CD14-positive monocyte (primary cell): ENCODE data around the gene VPS8. TPM values are rescaled to one million over a fixed set of nuclear protein-coding genes. Genes with fewer than 3 reads are reported as not detected.
"Not testable (repeated sequence)": the region's sequence is repeated elsewhere in the genome, so short reads cannot be mapped to it uniquely, and the experiment has no call there.

Experiments
- DNase-seq, 3 donors: peaks; one replicate each; pipeline ENCODE4 v3.0.0-alpha.2; 2011 to 2022
- H2AFZ ChIP-seq: 2 replicates; pipeline ENCODE4 v1.6.0; 2012; ENCODE audit warnings: mild to moderate bottlenecking, low read depth, low read length, inconsistent platforms; ENCODE audit not compliant: insufficient read depth, poor library complexity, severe bottlenecking
- H3K27ac ChIP-seq, 2 donors: 1 replicate in 1 of 2; 2 replicates in 1 of 2; pipeline ENCODE4 v1.5.1; 2012 to 2013; ENCODE audit warnings: low read length in 2 of 2, control low read depth in 1 of 2, inconsistent platforms in 1 of 2, low read depth in 1 of 2, mild to moderate bottlenecking in 1 of 2
- H3K27me3 ChIP-seq, 2 donors: one replicate each; pipeline versions ENCODE4 v1.6.0 to v1.6.1; 2011 to 2013; ENCODE audit warnings: low read length in 2 of 2; ENCODE audit not compliant: control insufficient read depth in 2 of 2, insufficient read depth in 2 of 2
- H3K36me3 ChIP-seq, 2 donors: replicated peaks in 1 of 2; 1 replicate in 1 of 2; 2 replicates in 1 of 2; pipeline versions ENCODE4 v1.5.1 to v1.6.1; 2012 to 2013; ENCODE audit warnings: low read length in 2 of 2, control low read depth in 1 of 2, inconsistent platforms in 1 of 2, mild to moderate bottlenecking in 1 of 2; ENCODE audit not compliant: insufficient read depth in 2 of 2, control insufficient read depth in 1 of 2
- H3K4me1 ChIP-seq, 2 donors: 1 replicate in 1 of 2; 2 replicates in 1 of 2; pipeline versions ENCODE4 v1.5.1 to v1.6.1; 2012 to 2013; ENCODE audit warnings: low read length in 2 of 2, control low read depth in 1 of 2, inconsistent platforms in 1 of 2, mild to moderate bottlenecking in 1 of 2, moderate library complexity in 1 of 2; ENCODE audit not compliant: insufficient read depth in 2 of 2, control insufficient read depth in 1 of 2
- H3K4me2 ChIP-seq: replicated peaks from 2 replicates; pipeline ENCODE3; 2012; ENCODE audit warnings: low read length, moderate library complexity, mild to moderate bottlenecking; ENCODE audit not compliant: poor library complexity, severe bottlenecking; ENCODE audit errors: extremely low read depth
- H3K4me3 ChIP-seq, 3 experiments: fragments of 200-600 bp in 1 of 3; sonication (generic) in 1 of 3; replicated peaks in 1 of 3; 1 replicate in 2 of 3; 2 replicates in 1 of 3; pipeline ENCODE4 v1.5.1; 2011 to 2013; ENCODE audit warnings: low read length in 3 of 3, mild to moderate bottlenecking in 3 of 3, control low read depth in 2 of 3, low read depth in 2 of 3, inconsistent platforms in 1 of 3, moderate library complexity in 1 of 3
- H3K79me2 ChIP-seq: 2 replicates; pipeline ENCODE4 v1.6.0; 2012; ENCODE audit warnings: mild to moderate bottlenecking, control low read depth, inconsistent platforms, low read length, moderate library complexity; ENCODE audit not compliant: insufficient read depth
- H3K9ac ChIP-seq: 2 replicates; pipeline ENCODE4 v1.6.0; 2017; ENCODE audit warnings: low read length, mild to moderate bottlenecking; ENCODE audit not compliant: insufficient read depth, poor library complexity, severe bottlenecking
- H3K9me3 ChIP-seq, 2 donors: replicated peaks in 1 of 2; 1 replicate in 1 of 2; 2 replicates in 1 of 2; pipeline versions ENCODE4 v1.5.1 to v1.6.1; 2012 to 2013; ENCODE audit warnings: low read length in 2 of 2, control low read depth in 1 of 2; ENCODE audit not compliant: control insufficient read depth in 1 of 2, insufficient read depth in 1 of 2
- H4K20me1 ChIP-seq: 2 replicates; pipeline ENCODE4 v1.6.0; 2012; ENCODE audit warnings: mild to moderate bottlenecking, low read length, control low read depth, moderate library complexity; ENCODE audit not compliant: insufficient read depth
- H3K27ac Mint-ChIP-seq, 7 donors: one replicate each; pipeline ENCODE4 v1.8.0; 2020; ENCODE audit warnings: mild to moderate bottlenecking in 7 of 7, mixed read lengths in 7 of 7, moderate library complexity in 6 of 7, inconsistent platforms in 2 of 7
- H3K27me3 Mint-ChIP-seq, 3 donors: one replicate each; pipeline ENCODE4 v1.8.0; 2021 to 2022; ENCODE audit warnings: low read depth in 3 of 3, mild to moderate bottlenecking in 3 of 3, mixed read lengths in 3 of 3, moderate library complexity in 3 of 3, inconsistent platforms in 1 of 3
- H3K36me3 Mint-ChIP-seq, 2 donors: one replicate each; pipeline ENCODE4 v1.8.0; 2020; ENCODE audit warnings: mixed read lengths in 2 of 2, inconsistent platforms in 1 of 2, mild to moderate bottlenecking in 1 of 2
- H3K4me1 Mint-ChIP-seq: one replicate; pipeline ENCODE4 v1.8.0; 2020; ENCODE audit warnings: mild to moderate bottlenecking, mixed read lengths
- H3K4me3 Mint-ChIP-seq, 2 donors: one replicate each; pipeline ENCODE4 v1.8.0; 2020; ENCODE audit warnings: mild to moderate bottlenecking in 2 of 2, mixed read lengths in 2 of 2, moderate library complexity in 1 of 2
- H3K9me3 Mint-ChIP-seq, 7 donors: one replicate each; pipeline ENCODE4 v1.8.0; 2020 to 2022; ENCODE audit warnings: mixed read lengths in 7 of 7, mild to moderate bottlenecking in 6 of 7, moderate library complexity in 6 of 7, inconsistent platforms in 2 of 7
- CTCF ChIP-seq: fragments of 200-600 bp; IDR thresholded peaks from one replicate; pipeline ENCODE4 v1.8.0; 2022; ENCODE audit warnings: antibody characterized with exemption, mild to moderate bottlenecking
- WGBS: methylation state at CpG from one replicate; pipeline ENCODE4 v1.1.5; 2013; ENCODE audit warnings: missing lambda C conversion rate; ENCODE audit not compliant: insufficient coverage; 5-methylcytosine and 5-hydroxymethylcytosine counted together
- intact Hi-C, 2 donors: fragments of 100-400 bp; cut with micrococcal nuclease; formaldehyde crosslinking; loops; one replicate each; pipeline versions ENCODE4 v1.15.0 to v1.15.1; 2023
- polyA plus RNA-seq, 3 donors: library from polyadenylated mRNA; depleted of rRNA in 1 of 3; unstranded in 2 of 3; stranded (reverse) in 1 of 3; fragments of 300-500 nt in 2 of 3; fragments of >200 nt in 1 of 3; fragmentation: Illumina TruSeq in 2 of 3; gene quantifications; 1 replicate in 2 of 3; 2 replicates in 1 of 3; pipeline ENCODE4 v1.2.3, GENCODE V29; 2012 to 2021

Gene VPS8
- polyA plus RNA-seq, 3 donors = 22.0 to 42.3 (median 29.2) TPM

- no peak overlapping the region for H3K27ac Mint-ChIP-seq
- DNase-seq = no peak
- Histone ChIP-seq H3K4me3 (no peak overlapping the region), H2AFZ (no peak overlapping the region), H3K27me3 (no peaks in the 10 kb centered on the region), H3K27ac (no peak overlapping the region), H3K36me3 (peaks cover 46 to 94% of the 10 kb centered on the region in 2 donors), H3K9ac (no peak overlapping the region), H4K20me1 (no peaks in the 10 kb centered on the region), H3K4me2 (no peak overlapping the region), H3K79me2 (no peaks in the 10 kb centered on the region), H3K9me3 (no peaks in the 10 kb centered on the region), H3K4me1 (no peaks in the 10 kb centered on the region)
- no peaks in the 10 kb centered on the region for H3K27me3 Mint-ChIP-seq
- WGBS = no CpG with 5 or more reads among the region's 3 CpGs
- no peaks in the 10 kb centered on the region for H3K9me3 Mint-ChIP-seq
- H3K36me3 Mint-ChIP-seq = peaks cover 81% of the 10 kb centered on the region in 2 donors
- H3K4me1 Mint-ChIP-seq = no peaks in the 10 kb centered on the region
- no peak for TF ChIP-seq CTCF
- intact Hi-C loops = no loop called here
- H3K4me3 Mint-ChIP-seq = no peak overlapping the region
Measured at GRCh38 chr3:184954251-184954650, 142.3 kb downstream of the VPS8 start.

GRCh38 chr3:184954851-184955250, 142.9 kb downstream of the VPS8 start:
- H3K36me3 Mint-ChIP-seq = peaks cover 80% of the 10 kb centered on the region in 2 donors
- H4K20me1 ChIP-seq, DNase-seq, H3K79me2 ChIP-seq, H3K9ac ChIP-seq, H3K4me3 ChIP-seq, H3K4me3 Mint-ChIP-seq, H2AFZ ChIP-seq, H3K27ac Mint-ChIP-seq, H3K27me3 Mint-ChIP-seq, H3K9me3 Mint-ChIP-seq, H3K4me1 Mint-ChIP-seq, H3K4me1 ChIP-seq, H3K27ac ChIP-seq, H3K9me3 ChIP-seq, H3K4me2 ChIP-seq, H3K27me3 ChIP-seq, intact Hi-C loops: not testable (repeated sequence)
- no CpG with 5 or more reads among the region's 8 CpGs for WGBS
- H3K36me3 ChIP-seq = peaks cover 44 to 91% of the 10 kb centered on the region in 2 donors
